HepG2 (cell line): ENCODE measurements around the gene KLF16. TPM values are rescaled to one million over a fixed set of nuclear protein-coding genes. Genes with fewer than 3 reads are reported as not detected.

Experiments used
- DPF2 ChIP-seq: sonication (generic); formaldehyde crosslinking; IDR thresholded peaks from 2 replicates; pipeline ENCODE4 v1.4.0; 2020; ENCODE audit warnings: mild to moderate bottlenecking, low read depth, missing genetic modification reagents, borderline replicate concordance
- MBNL3 ChIP-seq: fragments of 250-450 bp; sonication (Bioruptor Pico); conservative IDR thresholded peaks from 2 replicates; pipeline ENCODE4 v1.8.0; 2022; ENCODE audit warnings: mild to moderate bottlenecking, inconsistent platforms
- NFYB ChIP-seq: sonication (generic); formaldehyde crosslinking; IDR thresholded peaks from 2 replicates; pipeline ENCODE4 v1.4.0; 2020; ENCODE audit warnings: missing genetic modification reagents
- SP4 ChIP-seq: sonication (generic); formaldehyde crosslinking; IDR thresholded peaks from 2 replicates; pipeline ENCODE4 v1.8.1; 2023; ENCODE audit warnings: mild to moderate bottlenecking, missing genetic modification reagents
- YEATS2 ChIP-seq: sonication (generic); formaldehyde crosslinking; IDR thresholded peaks from 2 replicates; pipeline ENCODE4 v1.4.0; 2020; ENCODE audit warnings: missing genetic modification reagents, borderline replicate concordance
- ZBTB1 ChIP-seq: sonication (generic); formaldehyde crosslinking; IDR thresholded peaks from 2 replicates; pipeline ENCODE4 v1.4.0; 2020; ENCODE audit warnings: missing genetic modification reagents, borderline replicate concordance
- ZMYM2 ChIP-seq: sonication (generic); formaldehyde crosslinking; IDR thresholded peaks from 2 replicates; pipeline ENCODE4 v1.8.0; 2022; ENCODE audit warnings: mild to moderate bottlenecking, missing genetic modification reagents
- ZNF713 ChIP-seq: sonication (generic); formaldehyde crosslinking; IDR thresholded peaks from 2 replicates; pipeline ENCODE4 v1.4.0; 2020; ENCODE audit warnings: mild to moderate bottlenecking, missing genetic modification reagents
- polyA plus RNA-seq, 8 experiments: library from polyadenylated mRNA; depleted of rRNA in 3 of 8; stranded (reverse) in 7 of 8; unstranded in 1 of 8; fragments of >200 nt; fragmentation: Illumina TruSeq in 4 of 8; extraction: Trizol in 4 of 8; gene quantifications; 2 replicates each; pipeline versions ENCODE4 v1.2.1 to v1.2.3, GENCODE V29; 2011 to 2016; ENCODE audit warnings: low read depth in 4 of 8, missing spikeins in 1 of 8, mixed read lengths in 1 of 8; ENCODE audit not compliant: insufficient read depth in 1 of 8
- total RNA-seq, 5 experiments: library from RNA; depleted of rRNA; stranded (reverse); fragments of >200 nt; fragmentation: Illumina TruSeq; extraction: Trizol; gene quantifications; 2 replicates each; pipeline ENCODE4 v1.2.3, GENCODE V29; 2016; ENCODE audit warnings: low read depth in 1 of 5
- TF ChIP-seq, protein P1 (sequence below): sonication (generic); formaldehyde crosslinking; IDR thresholded peaks from 2 replicates; pipeline ENCODE4 v1.8.0; 2022; ENCODE audit warnings: missing genetic modification reagents, mild to moderate bottlenecking, borderline replicate concordance
- TF ChIP-seq, protein P2 (sequence below): sonication (generic); formaldehyde crosslinking; IDR thresholded peaks from 2 replicates; pipeline ENCODE4 v1.5.1; 2020; ENCODE audit warnings: missing genetic modification reagents, mild to moderate bottlenecking, borderline replicate concordance
- TF ChIP-seq, protein P3 (sequence below), 2 experiments: sonication (generic) in 1 of 2; formaldehyde crosslinking in 1 of 2; IDR thresholded peaks; 2 replicates each; pipeline versions ENCODE4 v1.4.0 to v1.6.1; 2016 to 2020; ENCODE audit warnings: borderline replicate concordance in 1 of 2, low read depth in 1 of 2, mild to moderate bottlenecking in 1 of 2, missing genetic modification reagents in 1 of 2
- TF ChIP-seq, protein P4 (sequence below): sonication (generic); formaldehyde crosslinking; IDR thresholded peaks from 2 replicates; pipeline ENCODE4 v1.4.0; 2020; ENCODE audit warnings: missing genetic modification reagents, borderline replicate concordance
- TF ChIP-seq, protein P5 (sequence below): sonication (generic); formaldehyde crosslinking; IDR thresholded peaks from 2 replicates; pipeline ENCODE4 v1.4.0; 2020; ENCODE audit warnings: missing genetic modification reagents

The KLF16 gene
- total and polyA plus RNA-seq, 2 of the 13 experiments (the other 11 are each of a cell fraction or from before 2014, with no cell fraction given), result 3.5 to 6.7 TPM

DNA sequence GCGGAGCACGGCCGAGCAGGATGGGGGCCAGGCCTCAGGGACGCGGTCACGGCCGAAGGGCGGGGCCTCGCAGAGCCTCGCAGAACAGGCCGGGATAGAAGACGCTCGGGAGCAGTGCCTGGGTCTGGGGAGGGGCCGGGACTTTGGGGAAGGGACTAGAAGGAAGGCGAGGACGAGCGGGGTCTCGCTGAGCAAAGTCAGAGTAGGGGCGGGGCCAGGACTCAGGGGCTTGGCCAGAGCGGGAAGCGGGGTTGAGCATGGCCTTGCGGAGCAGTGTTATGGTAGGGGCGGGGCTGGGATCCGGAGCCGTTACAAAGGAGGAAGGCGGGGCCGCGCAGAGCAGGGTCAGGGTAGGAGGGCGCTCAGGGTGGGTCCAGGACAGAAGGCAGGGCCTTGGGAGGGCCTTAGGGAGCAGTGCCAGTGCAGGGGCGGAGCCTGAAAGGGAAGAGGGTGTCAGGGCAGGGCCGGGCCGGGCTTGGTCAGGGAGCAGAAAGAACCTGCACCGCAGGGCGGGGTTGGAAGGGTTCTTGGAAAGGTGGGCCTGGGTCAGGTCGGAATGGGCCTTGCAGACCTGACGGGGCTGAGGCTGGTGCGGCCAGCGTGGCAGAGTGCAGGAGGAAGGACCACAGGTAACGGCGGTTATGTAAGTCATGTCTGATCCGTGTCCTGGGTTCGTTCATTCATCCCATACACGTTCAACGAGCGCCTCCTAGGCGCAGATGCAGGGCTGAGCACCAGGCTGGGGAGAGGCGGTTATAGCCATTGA lies 50.8 kb downstream of the KLF16 start (continued):
- TF ChIP-seq, protein P1, sequence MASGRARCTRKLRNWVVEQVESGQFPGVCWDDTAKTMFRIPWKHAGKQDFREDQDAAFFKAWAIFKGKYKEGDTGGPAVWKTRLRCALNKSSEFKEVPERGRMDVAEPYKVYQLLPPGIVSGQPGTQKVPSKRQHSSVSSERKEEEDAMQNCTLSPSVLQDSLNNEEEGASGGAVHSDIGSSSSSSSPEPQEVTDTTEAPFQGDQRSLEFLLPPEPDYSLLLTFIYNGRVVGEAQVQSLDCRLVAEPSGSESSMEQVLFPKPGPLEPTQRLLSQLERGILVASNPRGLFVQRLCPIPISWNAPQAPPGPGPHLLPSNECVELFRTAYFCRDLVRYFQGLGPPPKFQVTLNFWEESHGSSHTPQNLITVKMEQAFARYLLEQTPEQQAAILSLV (CRISPR knock-in tag), result peak; percentile 84
- TF ChIP-seq, protein P2, sequence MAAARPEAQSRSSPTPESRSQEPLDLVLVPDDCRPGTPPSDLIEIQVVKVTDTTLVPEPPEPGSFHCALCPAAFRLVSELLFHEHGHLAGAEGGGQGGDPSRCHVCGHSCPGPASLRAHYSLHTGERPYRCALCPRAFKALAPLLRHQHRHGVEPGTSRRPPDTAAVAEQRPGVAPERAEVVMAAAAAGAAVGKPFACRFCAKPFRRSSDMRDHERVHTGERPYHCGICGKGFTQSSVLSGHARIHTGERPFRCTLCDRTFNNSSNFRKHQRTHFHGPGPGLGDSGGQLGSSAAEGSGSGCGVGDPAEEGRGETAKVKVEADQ (CRISPR knock-in tag), result no peak; the same call in 1 of the 2 replicates
- TF ChIP-seq, protein P3, sequence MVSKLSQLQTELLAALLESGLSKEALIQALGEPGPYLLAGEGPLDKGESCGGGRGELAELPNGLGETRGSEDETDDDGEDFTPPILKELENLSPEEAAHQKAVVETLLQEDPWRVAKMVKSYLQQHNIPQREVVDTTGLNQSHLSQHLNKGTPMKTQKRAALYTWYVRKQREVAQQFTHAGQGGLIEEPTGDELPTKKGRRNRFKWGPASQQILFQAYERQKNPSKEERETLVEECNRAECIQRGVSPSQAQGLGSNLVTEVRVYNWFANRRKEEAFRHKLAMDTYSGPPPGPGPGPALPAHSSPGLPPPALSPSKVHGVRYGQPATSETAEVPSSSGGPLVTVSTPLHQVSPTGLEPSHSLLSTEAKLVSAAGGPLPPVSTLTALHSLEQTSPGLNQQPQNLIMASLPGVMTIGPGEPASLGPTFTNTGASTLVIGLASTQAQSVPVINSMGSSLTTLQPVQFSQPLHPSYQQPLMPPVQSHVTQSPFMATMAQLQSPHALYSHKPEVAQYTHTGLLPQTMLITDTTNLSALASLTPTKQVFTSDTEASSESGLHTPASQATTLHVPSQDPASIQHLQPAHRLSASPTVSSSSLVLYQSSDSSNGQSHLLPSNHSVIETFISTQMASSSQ (IDR thresholded peaks at IDR 0.05; ENCODE audit: low read depth), result no peak
- TF ChIP-seq, protein P3 (CRISPR knock-in tag; IDR thresholded peaks at IDR 0.05; ENCODE audit: borderline replicate concordance), result no peak
- TF ChIP-seq, protein P4, sequence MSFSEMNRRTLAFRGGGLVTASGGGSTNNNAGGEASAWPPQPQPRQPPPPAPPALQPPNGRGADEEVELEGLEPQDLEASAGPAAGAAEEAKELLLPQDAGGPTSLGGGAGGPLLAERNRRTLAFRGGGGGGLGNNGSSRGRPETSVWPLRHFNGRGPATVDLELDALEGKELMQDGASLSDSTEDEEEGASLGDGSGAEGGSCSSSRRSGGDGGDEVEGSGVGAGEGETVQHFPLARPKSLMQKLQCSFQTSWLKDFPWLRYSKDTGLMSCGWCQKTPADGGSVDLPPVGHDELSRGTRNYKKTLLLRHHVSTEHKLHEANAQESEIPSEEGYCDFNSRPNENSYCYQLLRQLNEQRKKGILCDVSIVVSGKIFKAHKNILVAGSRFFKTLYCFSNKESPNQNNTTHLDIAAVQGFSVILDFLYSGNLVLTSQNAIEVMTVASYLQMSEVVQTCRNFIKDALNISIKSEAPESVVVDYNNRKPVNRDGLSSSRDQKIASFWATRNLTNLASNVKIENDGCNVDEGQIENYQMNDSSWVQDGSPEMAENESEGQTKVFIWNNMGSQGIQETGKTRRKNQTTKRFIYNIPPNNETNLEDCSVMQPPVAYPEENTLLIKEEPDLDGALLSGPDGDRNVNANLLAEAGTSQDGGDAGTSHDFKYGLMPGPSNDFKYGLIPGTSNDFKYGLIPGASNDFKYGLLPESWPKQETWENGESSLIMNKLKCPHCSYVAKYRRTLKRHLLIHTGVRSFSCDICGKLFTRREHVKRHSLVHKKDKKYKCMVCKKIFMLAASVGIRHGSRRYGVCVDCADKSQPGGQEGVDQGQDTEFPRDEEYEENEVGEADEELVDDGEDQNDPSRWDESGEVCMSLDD, result no peak
- TF ChIP-seq MBNL3, result no peak
- TF ChIP-seq, protein P5, sequence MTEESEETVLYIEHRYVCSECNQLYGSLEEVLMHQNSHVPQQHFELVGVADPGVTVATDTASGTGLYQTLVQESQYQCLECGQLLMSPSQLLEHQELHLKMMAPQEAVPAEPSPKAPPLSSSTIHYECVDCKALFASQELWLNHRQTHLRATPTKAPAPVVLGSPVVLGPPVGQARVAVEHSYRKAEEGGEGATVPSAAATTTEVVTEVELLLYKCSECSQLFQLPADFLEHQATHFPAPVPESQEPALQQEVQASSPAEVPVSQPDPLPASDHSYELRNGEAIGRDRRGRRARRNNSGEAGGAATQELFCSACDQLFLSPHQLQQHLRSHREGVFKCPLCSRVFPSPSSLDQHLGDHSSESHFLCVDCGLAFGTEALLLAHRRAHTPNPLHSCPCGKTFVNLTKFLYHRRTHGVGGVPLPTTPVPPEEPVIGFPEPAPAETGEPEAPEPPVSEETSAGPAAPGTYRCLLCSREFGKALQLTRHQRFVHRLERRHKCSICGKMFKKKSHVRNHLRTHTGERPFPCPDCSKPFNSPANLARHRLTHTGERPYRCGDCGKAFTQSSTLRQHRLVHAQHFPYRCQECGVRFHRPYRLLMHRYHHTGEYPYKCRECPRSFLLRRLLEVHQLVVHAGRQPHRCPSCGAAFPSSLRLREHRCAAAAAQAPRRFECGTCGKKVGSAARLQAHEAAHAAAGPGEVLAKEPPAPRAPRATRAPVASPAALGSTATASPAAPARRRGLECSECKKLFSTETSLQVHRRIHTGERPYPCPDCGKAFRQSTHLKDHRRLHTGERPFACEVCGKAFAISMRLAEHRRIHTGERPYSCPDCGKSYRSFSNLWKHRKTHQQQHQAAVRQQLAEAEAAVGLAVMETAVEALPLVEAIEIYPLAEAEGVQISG (CRISPR knock-in tag), result peak; percentile 43; the same call in 1 of the 2 replicates
- TF ChIP-seq ZBTB1 (CRISPR knock-in tag), result no peak
- no peak for TF ChIP-seq DPF2 (CRISPR knock-in tag)
- peak; percentile 50; the same call in 1 of the 2 replicates for TF ChIP-seq YEATS2 (CRISPR knock-in tag)
- no peak for TF ChIP-seq ZMYM2 (CRISPR knock-in tag)
- TF ChIP-seq ZNF713 (CRISPR knock-in tag), result peak; percentile 91
- peak; percentile 88 for TF ChIP-seq SP4
- no peak; the same call in 1 of the 2 replicates for TF ChIP-seq NFYB
